ENCODE measurements around the gene STMP1. TPM values are rescaled to one million over a fixed set of nuclear protein-coding genes. Genes with fewer than 3 reads are reported as not detected.
"Not testable (repeated sequence)": the region's sequence is repeated elsewhere in the genome, so short reads cannot be mapped to it uniquely, and the experiment has no call there.

STMP1 gene
- total RNA-seq, 2 experiments from 2014 or later, result 21.5 to 21.6 TPM

- DNase-seq, result no peak
- Mint-ChIP-seq H3K4me1 (ENCODE audit: low read depth) (peaks cover 6% of the 10 kb centered on the region), H3K27me3 (ENCODE audit: low read depth) (no peaks in the 10 kb centered on the region), H3K9me3 (no peaks in the 10 kb centered on the region), H3K4me3 (no peak overlapping the region), H3K27ac (no peak overlapping the region), H3K36me3 (ENCODE audit: low read depth) (peaks cover 8% of the 10 kb centered on the region)
- intact Hi-C loops (cut with micrococcal nuclease), result no loop called here
- CTCF ChIA-PET, result interaction anchor here (0.6 kb wide), 1 partner anchor 29 kb away, joined by 3 read pairs; no protein-coding TSS in a partner anchor
Observed at GRCh38 chr7:135684136-135684535, 21.8 kb downstream of the STMP1 start.

- intact Hi-C loops (cut with micrococcal nuclease), result no loop called here
- peaks cover 10% of the 10 kb centered on the region for H3K36me3 Mint-ChIP-seq (ENCODE audit: low read depth)
- peaks cover 6% of the 10 kb centered on the region for H3K4me1 Mint-ChIP-seq (ENCODE audit: low read depth)
- CTCF ChIA-PET, result interaction anchor here (0.6 kb wide), 1 partner anchor 30 kb away, joined by 3 read pairs; no protein-coding TSS in a partner anchor
- H3K27ac Mint-ChIP-seq, result no peak overlapping the region
- no peak for DNase-seq
- no peaks in the 10 kb centered on the region for H3K9me3 Mint-ChIP-seq
- no peaks in the 10 kb centered on the region for H3K27me3 Mint-ChIP-seq (ENCODE audit: low read depth)
- no peak overlapping the region for H3K4me3 Mint-ChIP-seq
Observed at GRCh38 chr7:135684699-135685098, 22.4 kb downstream of the STMP1 start.

GRCh38 chr7:135685306-135686084 lies 23.2 kb downstream of the STMP1 start:
- intact Hi-C loops (cut with micrococcal nuclease), result no loop called here
- Mint-ChIP-seq H3K4me3 (no peak overlapping the region), H3K27ac (no peak overlapping the region), H3K4me1 (ENCODE audit: low read depth) (peaks cover 4% of the 10 kb centered on the region), H3K27me3 (ENCODE audit: low read depth) (no peaks in the 10 kb centered on the region), H3K9me3 (no peaks in the 10 kb centered on the region), H3K36me3 (ENCODE audit: low read depth) (peaks cover 10% of the 10 kb centered on the region)
- DNase-seq, result no peak
- CTCF ChIA-PET, result interaction anchor here (0.7 kb wide), 1 partner anchor 26 kb away, joined by 3 read pairs; no protein-coding TSS in a partner anchor

- no peak overlapping the region for H3K4me3 Mint-ChIP-seq
- no peak overlapping the region for H3K27ac Mint-ChIP-seq
- no peaks in the 10 kb centered on the region for H3K27me3 Mint-ChIP-seq (ENCODE audit: low read depth)
- CTCF ChIA-PET, result no interaction called here
- no peaks in the 10 kb centered on the region for H3K9me3 Mint-ChIP-seq
- intact Hi-C loops (cut with micrococcal nuclease), result no loop called here
- peaks cover 10% of the 10 kb centered on the region for H3K36me3 Mint-ChIP-seq (ENCODE audit: low read depth)
- no peaks in the 10 kb centered on the region for H3K4me1 Mint-ChIP-seq (ENCODE audit: low read depth)
- DNase-seq, result no peak
Observed at GRCh38 chr7:135687466-135687865, 25.2 kb downstream of the STMP1 start.

GRCh38 chr7:135690566-135690965 lies 28.3 kb downstream of the STMP1 start:
- no peaks in the 10 kb centered on the region for H3K27me3 Mint-ChIP-seq (ENCODE audit: low read depth)
- no peak for DNase-seq
- intact Hi-C loops (cut with micrococcal nuclease), result no loop called here
- no peak overlapping the region for H3K27ac Mint-ChIP-seq
- H3K4me1 Mint-ChIP-seq (ENCODE audit: low read depth), result no peaks in the 10 kb centered on the region
- no peaks in the 10 kb centered on the region for H3K9me3 Mint-ChIP-seq
- peaks cover 9% of the 10 kb centered on the region for H3K36me3 Mint-ChIP-seq (ENCODE audit: low read depth)
- no peak overlapping the region for H3K4me3 Mint-ChIP-seq
- CTCF ChIA-PET, result no interaction called here

GRCh38 chr7:135692055-135692454 lies 29.7 kb downstream of the STMP1 start:
- no peaks in the 10 kb centered on the region for H3K27me3 Mint-ChIP-seq (ENCODE audit: low read depth)
- DNase-seq, result no peak
- H3K4me3 Mint-ChIP-seq, result no peak overlapping the region
- H3K9me3 Mint-ChIP-seq, result no peaks in the 10 kb centered on the region
- H3K27ac Mint-ChIP-seq, result no peak overlapping the region
- intact Hi-C loops (cut with micrococcal nuclease), result no loop called here
- no peaks in the 10 kb centered on the region for H3K4me1 Mint-ChIP-seq (ENCODE audit: low read depth)
- CTCF ChIA-PET, result no interaction called here
- peaks cover 8% of the 10 kb centered on the region for H3K36me3 Mint-ChIP-seq (ENCODE audit: low read depth)

- DNase-seq; intact Hi-C loops (cut with micrococcal nuclease); H3K9me3 Mint-ChIP-seq; H3K4me1 Mint-ChIP-seq (ENCODE audit: low read depth); H3K27ac Mint-ChIP-seq; H3K27me3 Mint-ChIP-seq (ENCODE audit: low read depth); CTCF ChIA-PET; H3K36me3 Mint-ChIP-seq (ENCODE audit: low read depth); H3K4me3 Mint-ChIP-seq: not testable (repeated sequence)
Observed at GRCh38 chr7:135692606-135693005, 30.3 kb downstream of the STMP1 start.

GRCh38 chr7:135693558-135693957 lies 31.2 kb downstream of the STMP1 start:
- Mint-ChIP-seq H3K9me3 (no peaks in the 10 kb centered on the region), H3K36me3 (ENCODE audit: low read depth) (peaks cover 4% of the 10 kb centered on the region), H3K4me1 (ENCODE audit: low read depth) (no peaks in the 10 kb centered on the region), H3K27me3 (ENCODE audit: low read depth) (no peaks in the 10 kb centered on the region), H3K4me3 (no peak overlapping the region), H3K27ac (no peak overlapping the region)
- CTCF ChIA-PET, result no interaction called here
- intact Hi-C loops (cut with micrococcal nuclease), result no loop called here
- no peak for DNase-seq

- no peak overlapping the region for H3K4me3 Mint-ChIP-seq
- CTCF ChIA-PET, result interaction anchor here (1.1 kb wide), 1 partner anchor 103 kb away, joined by 5 read pairs; no protein-coding TSS in a partner anchor
- no peak overlapping the region for H3K27ac Mint-ChIP-seq
- no peaks in the 10 kb centered on the region for H3K9me3 Mint-ChIP-seq
- intact Hi-C loops (cut with micrococcal nuclease), result no loop called here
- no peaks in the 10 kb centered on the region for H3K4me1 Mint-ChIP-seq (ENCODE audit: low read depth)
- no peak for DNase-seq
- no peaks in the 10 kb centered on the region for H3K36me3 Mint-ChIP-seq (ENCODE audit: low read depth)
- no peaks in the 10 kb centered on the region for H3K27me3 Mint-ChIP-seq (ENCODE audit: low read depth)
Observed at GRCh38 chr7:135697276-135698049, 35.1 kb downstream of the STMP1 start.

GRCh38 chr7:135704074-135704473 lies 41.8 kb downstream of the STMP1 start:
- no peak overlapping the region for H3K4me3 Mint-ChIP-seq
- H3K27me3 Mint-ChIP-seq (ENCODE audit: low read depth), result no peaks in the 10 kb centered on the region
- H3K36me3 Mint-ChIP-seq (ENCODE audit: low read depth), result no peaks in the 10 kb centered on the region
- H3K4me1 Mint-ChIP-seq (ENCODE audit: low read depth), result no peaks in the 10 kb centered on the region
- no peaks in the 10 kb centered on the region for H3K9me3 Mint-ChIP-seq
- no peak for DNase-seq
- H3K27ac Mint-ChIP-seq, result no peak overlapping the region
- CTCF ChIA-PET, result interaction anchor here (1.2 to 1.4 kb wide), 3 partner anchors 16 to 430 kb away, joined by 3 to 4 read pairs (median 4); partner anchors contain the start of gene STMP1
- intact Hi-C loops (cut with micrococcal nuclease), result no loop called here

- H3K27me3 Mint-ChIP-seq (ENCODE audit: low read depth), result no peaks in the 10 kb centered on the region
Observed at GRCh38 chr7:135704698-135705097, 42.4 kb downstream of the STMP1 start.

GRCh38 chr7:135706038-135706742 lies 43.9 kb downstream of the STMP1 start:
- H3K27ac Mint-ChIP-seq, result no peak overlapping the region
- CTCF ChIA-PET, result interaction anchor here (0.6 to 1.6 kb wide), 4 partner anchors 9 to 533 kb away, joined by 3 to 4 read pairs (median 4); no protein-coding TSS in a partner anchor
- H3K9me3 Mint-ChIP-seq, result no peaks in the 10 kb centered on the region
- intact Hi-C loops (cut with micrococcal nuclease), result no loop called here
- DNase-seq, result no peak
- no peak overlapping the region for H3K4me3 Mint-ChIP-seq
- no peaks in the 10 kb centered on the region for H3K27me3 Mint-ChIP-seq (ENCODE audit: low read depth)
- no peaks in the 10 kb centered on the region for H3K36me3 Mint-ChIP-seq (ENCODE audit: low read depth)
- no peaks in the 10 kb centered on the region for H3K4me1 Mint-ChIP-seq (ENCODE audit: low read depth)

More at GRCh38 chr7:135704698-135705097, 42.4 kb downstream of the STMP1 start:
- CTCF ChIA-PET, result interaction anchor here (1.2 to 1.6 kb wide), 5 partner anchors 10 to 430 kb away, joined by 3 to 4 read pairs (median 4); partner anchors contain the start of gene STMP1
- Mint-ChIP-seq H3K9me3 (no peaks in the 10 kb centered on the region), H3K4me3 (no peak overlapping the region), H3K4me1 (ENCODE audit: low read depth) (no peaks in the 10 kb centered on the region), H3K36me3 (ENCODE audit: low read depth) (no peaks in the 10 kb centered on the region), H3K27ac (no peak overlapping the region)
- DNase-seq, result no peak
- intact Hi-C loops (cut with micrococcal nuclease), result no loop called here

All from activated naive CD4-positive, alpha-beta T cell treated with anti-CD3 and anti-CD28 coated beads for 36 hours (primary cell).